ENCODE measurements around the gene MYBPHL.

- TF ChIP-seq POLR2A (IDR thresholded peaks at IDR 0.05) (no peak), CTCF (IDR thresholded peaks at IDR 0.05 in 4 of 5, conservative IDR thresholded peaks at IDR 0.05 in 1 of 5) (no peak)
Observed at GRCh38 chr1:109254621-109255096, 52.2 kb downstream of the MYBPHL start.
